Gastroesophageal sphincter (tissue), 4 donors: ENCODE data around the gene CECR2. TPM values are rescaled to one million over a fixed set of nuclear protein-coding genes. Genes with fewer than 3 reads are reported as not detected.
A peak's percentile ranks its signal among the peaks of the same experiment; 100 is the strongest.

ENCODE experiments used
- ATAC-seq: fragments of 150-250 bp; one replicate; pipeline ENCODE4 v1.9.1; 2016; ENCODE audit warnings: mild to moderate bottlenecking, moderate library complexity
- H3K27ac ChIP-seq, 4 donors: fragments of 200-600 bp; sonication (generic) in 3 of 4; 1 replicate in 3 of 4; 2 replicates in 1 of 4; pipeline ENCODE4 v1.5.1; 2016 to 2019
- H3K27me3 ChIP-seq: fragments of 200-600 bp; sonication (generic); one replicate; pipeline ENCODE4 v1.5.1; 2019
- H3K36me3 ChIP-seq, 2 donors: fragments of 200-600 bp; sonication (generic); one replicate each; pipeline ENCODE4 v1.5.1; 2019; ENCODE audit warnings: control low read depth in 1 of 2
- H3K4me1 ChIP-seq, 3 donors: fragments of 200-600 bp; sonication (generic); 1 replicate in 2 of 3; 2 replicates in 1 of 3; pipeline ENCODE4 v1.5.1; 2016 to 2019; ENCODE audit warnings: control low read depth in 2 of 3
- H3K4me3 ChIP-seq, 2 donors: fragments of 200-600 bp; sonication (generic); one replicate each; pipeline ENCODE4 v1.5.1; 2019; ENCODE audit warnings: mild to moderate bottlenecking in 1 of 2, moderate library complexity in 1 of 2
- H3K9me3 ChIP-seq, 3 donors: fragments of 200-600 bp; sonication (generic); one replicate each; pipeline ENCODE4 v1.5.1; 2017 to 2019; ENCODE audit warnings: control low read depth in 2 of 3
- CTCF ChIP-seq, 4 experiments: fragments of 200-600 bp in 2 of 4; fragments of 450-650 bp in 2 of 4; sonication (generic) in 1 of 4; IDR thresholded peaks; one replicate each; pipeline ENCODE4 v1.5.1; 2017 to 2019; ENCODE audit warnings: antibody characterized with exemption in 4 of 4, mild to moderate bottlenecking in 2 of 4, moderate library complexity in 2 of 4
- EP300 ChIP-seq: sonication (generic); formaldehyde crosslinking; IDR thresholded peaks from one replicate; pipeline ENCODE4 v1.6.1; 2017; ENCODE audit warnings: antibody characterized with exemption, mild to moderate bottlenecking
- POLR2A ChIP-seq, 2 donors: fragments of 450-650 bp; IDR thresholded peaks; one replicate each; pipeline ENCODE4 v1.6.1; 2017; ENCODE audit warnings: antibody characterized with exemption in 2 of 2, mild to moderate bottlenecking in 2 of 2, moderate library complexity in 1 of 2
- POLR2AphosphoS5 ChIP-seq: sonication (generic); formaldehyde crosslinking; IDR thresholded peaks from one replicate; pipeline ENCODE4 v1.6.1; 2017; ENCODE audit warnings: antibody characterized with exemption
- WGBS, 2 donors: methylation state at CpG; one replicate each; pipeline ENCODE4 v1.1.5; 2018; ENCODE audit warnings: low coverage in 1 of 2; 5-methylcytosine and 5-hydroxymethylcytosine counted together
- total RNA-seq, 4 donors: library from RNA; depleted of rRNA; stranded (reverse); fragments of >200 nt; gene quantifications; one replicate each; pipeline ENCODE4 v1.1.0, GENCODE V29; 2016

CECR2 gene
- total RNA-seq, 4 donors from 2014 or later = 0.72 to 1.7 (median 1.2) TPM

GRCh38 chr22:17589810-17590375, 220.6 kb downstream of the CECR2 start:
- Histone ChIP-seq H3K27ac (peak overlapping the region in 3 of 4 donors; percentile 38 to 57 (median 47)), H3K4me1 (no peaks in the 10 kb centered on the region), H3K36me3 (peaks cover 0 to 53% of the 10 kb centered on the region in 2 donors), H3K4me3 (no peak overlapping the region), H3K9me3 (no peaks in the 10 kb centered on the region), H3K27me3 (no peaks in the 10 kb centered on the region)
- TF ChIP-seq CTCF (IDR thresholded peaks at IDR 0.05) (no peak), POLR2A (IDR thresholded peaks at IDR 0.05) (no peak), POLR2AphosphoS5 (no peak), EP300 (no peak)
- ATAC-seq = no peak
- 83% methylated on average over 4 of the region's 10 CpGs; no CpG with 5 or more reads in 1 of the 2 donors for WGBS, 2 donors

- 60 to 76% methylated on average over 3 to 5 of the region's 5 CpGs for WGBS, 2 donors
- Histone ChIP-seq H3K27ac (peak overlapping the region in 3 of 4 donors; percentile 25 to 57 (median 47)), H3K4me1 (no peaks in the 10 kb centered on the region)
Observed at GRCh38 chr22:17590586-17590985, 221.3 kb downstream of the CECR2 start.

GRCh38 chr22:17592201-17592600, 222.9 kb downstream of the CECR2 start:
- no peak for ATAC-seq
- TF ChIP-seq POLR2AphosphoS5 = no peak
- 80 to 95% methylated on average over 1 to 4 of the region's 5 CpGs for WGBS, 2 donors

More at GRCh38 chr22:17590586-17590985, 221.3 kb downstream of the CECR2 start:
- no peaks in the 10 kb centered on the region for H3K9me3 ChIP-seq
- peaks cover 0 to 60% of the 10 kb centered on the region in 2 donors for H3K36me3 ChIP-seq
- no peaks in the 10 kb centered on the region for H3K27me3 ChIP-seq
- TF ChIP-seq POLR2A (IDR thresholded peaks at IDR 0.05) (no peak), CTCF (IDR thresholded peaks at IDR 0.05) (no peak), POLR2AphosphoS5 (no peak), EP300 (no peak)
- H3K4me3 ChIP-seq = no peak overlapping the region
- ATAC-seq = no peak

GRCh38 chr22:17596226-17596625, 227.0 kb downstream of the CECR2 start:
- H3K27ac ChIP-seq = peak overlapping the region in 1 of 4 donors; percentile 77
- peaks cover 0 to 100% of the 10 kb centered on the region in 2 donors for H3K36me3 ChIP-seq
- WGBS, 2 donors = 94% methylated on average over 6 of the region's 6 CpGs; no CpG with 5 or more reads in 1 of the 2 donors

More at GRCh38 chr22:17592201-17592600, 222.9 kb downstream of the CECR2 start:
- H3K27me3 ChIP-seq = no peaks in the 10 kb centered on the region
- H3K4me1 ChIP-seq = no peaks in the 10 kb centered on the region
- H3K27ac ChIP-seq = peak overlapping the region in 1 of 4 donors; percentile 62
- H3K36me3 ChIP-seq = peaks cover 0 to 76% of the 10 kb centered on the region in 2 donors
- no peak overlapping the region for H3K4me3 ChIP-seq
- no peaks in the 10 kb centered on the region for H3K9me3 ChIP-seq

GRCh38 chr22:17597217-17597616, 228.0 kb downstream of the CECR2 start:
- H3K4me3 ChIP-seq = no peak overlapping the region
- peak; percentile 48 for ATAC-seq
- H3K36me3 ChIP-seq = peaks cover 0 to 94% of the 10 kb centered on the region in 2 donors
- no peaks in the 10 kb centered on the region for H3K4me1 ChIP-seq
- 87 to 100% methylated on average over 1 to 2 of the region's 2 CpGs for WGBS, 2 donors
- H3K27ac ChIP-seq = peak overlapping the region in 2 of 4 donors; percentile 56 to 77
- no peaks in the 10 kb centered on the region for H3K9me3 ChIP-seq
- TF ChIP-seq CTCF (IDR thresholded peaks at IDR 0.05) (no peak), POLR2A (IDR thresholded peaks at IDR 0.05) (no peak), POLR2AphosphoS5 (no peak)
- H3K27me3 ChIP-seq = no peaks in the 10 kb centered on the region

More at GRCh38 chr22:17596226-17596625, 227.0 kb downstream of the CECR2 start:
- TF ChIP-seq POLR2A (IDR thresholded peaks at IDR 0.05) (no peak), POLR2AphosphoS5 (no peak), CTCF (IDR thresholded peaks at IDR 0.05) (no peak), EP300 (no peak)
- no peaks in the 10 kb centered on the region for H3K9me3 ChIP-seq
- no peak overlapping the region for H3K4me3 ChIP-seq
- H3K4me1 ChIP-seq = no peaks in the 10 kb centered on the region
- ATAC-seq = no peak
- H3K27me3 ChIP-seq = no peaks in the 10 kb centered on the region
